GM19467 (cell line): Measurements from ENCODE around the gene TMEM270.
"Not testable (repeated sequence)": the region's sequence is repeated elsewhere in the genome, so short reads cannot be mapped to it uniquely, and the experiment has no call there.

ENCODE experiments used
- ATAC-seq: cut with Tn5 transposase; IDR thresholded peaks from one replicate; pipeline ENCODE4 v1.9.1; 2021; ENCODE audit warnings: mild to moderate bottlenecking, moderate library complexity; ENCODE audit not compliant: unreplicated experiment

The TMEM270 gene

GRCh38 chr7:73860859-73861258, at the start of gene TMEM270:
TSS of gene TMEM270 (plus strand) at chr7:73861159. CDS start at chr7:73861195, 36 bp downstream.
- no peak for ATAC-seq

DNA sequence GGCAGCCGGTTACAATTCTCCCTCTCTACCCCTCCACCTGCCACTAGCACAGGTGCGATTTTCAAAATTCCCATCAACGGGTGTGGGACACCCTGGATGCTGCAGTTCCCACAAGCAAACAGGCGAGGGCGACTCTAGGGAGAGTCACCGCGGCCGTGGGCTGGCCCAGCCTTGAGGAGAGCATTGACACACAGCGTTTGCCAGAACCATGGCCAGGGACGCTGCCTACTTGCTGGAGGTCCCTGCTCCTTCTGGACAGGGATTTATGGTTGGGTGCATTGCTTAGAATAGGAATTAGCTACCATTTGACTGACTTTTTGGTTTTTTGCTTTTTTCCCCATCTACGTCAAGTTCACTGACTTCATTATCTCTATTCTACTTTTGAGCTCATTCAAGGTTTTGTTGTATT, 49.2 kb upstream of the TMEM270 start:
- ATAC-seq, result no peak

- ATAC-seq, result no peak
Observed at GRCh38 chr7:73812996-73813395, 48.0 kb upstream of the TMEM270 start.

DNA sequence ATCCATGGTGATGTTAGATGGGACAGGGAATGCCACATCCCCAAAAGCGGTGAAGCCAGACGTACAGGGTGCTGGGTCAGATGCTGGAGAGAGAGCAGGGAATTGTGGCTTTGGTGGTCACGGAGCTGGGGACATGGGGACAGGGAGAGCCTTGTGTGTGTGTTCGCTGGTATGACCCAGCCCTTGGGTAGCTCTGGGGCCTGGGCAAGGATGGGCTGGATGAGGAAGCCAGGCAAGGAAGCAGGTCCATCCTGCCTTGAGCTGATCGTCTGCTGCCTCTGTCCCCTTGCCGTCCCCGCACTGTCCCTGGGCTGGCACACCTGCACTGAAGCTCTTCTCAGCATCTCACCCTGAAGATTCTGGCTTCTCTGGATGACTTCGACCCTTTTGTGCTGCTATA, 45.5 kb upstream of the TMEM270 start:
- ATAC-seq, result no peak

DNA sequence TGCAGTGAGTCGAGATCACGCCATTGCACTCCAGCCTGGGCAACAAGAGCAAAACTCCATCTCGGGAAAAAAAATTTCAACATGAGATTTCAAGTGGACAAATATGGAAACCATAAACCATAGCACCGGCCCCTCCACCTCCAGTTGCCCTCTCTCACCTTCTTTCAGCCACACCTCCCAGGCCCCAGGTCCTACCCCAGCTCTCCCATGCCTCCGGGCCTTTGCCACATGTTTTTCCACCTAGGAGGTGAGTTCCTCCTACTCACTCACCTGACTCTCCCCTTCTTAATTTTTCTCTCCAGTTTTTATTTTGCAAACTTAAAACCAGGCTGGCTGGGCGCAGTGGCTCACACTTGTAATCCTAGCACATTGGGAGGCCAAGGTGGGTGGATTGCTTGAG, 43.8 kb upstream of the TMEM270 start:
- no peak for ATAC-seq

DNA sequence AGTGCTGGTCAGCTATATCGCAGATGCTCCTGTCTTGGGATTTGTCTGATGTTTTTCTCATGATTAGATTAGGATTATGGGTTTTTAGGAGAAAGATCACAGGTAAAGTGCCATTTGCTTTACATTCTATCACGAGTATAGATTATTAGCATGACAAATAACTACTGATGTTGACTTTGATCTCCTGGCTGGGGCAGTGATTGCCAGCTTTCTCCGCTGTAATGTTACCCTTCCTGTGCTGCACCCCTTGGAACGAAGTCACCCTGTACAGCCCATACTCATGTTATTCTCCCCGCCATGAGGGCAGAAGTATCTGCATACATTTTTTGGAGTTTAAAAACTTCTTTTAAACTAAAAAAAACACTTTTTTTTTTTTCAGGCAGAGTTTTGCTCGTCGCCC, 40.9 kb upstream of the TMEM270 start:
- no peak for ATAC-seq

DNA sequence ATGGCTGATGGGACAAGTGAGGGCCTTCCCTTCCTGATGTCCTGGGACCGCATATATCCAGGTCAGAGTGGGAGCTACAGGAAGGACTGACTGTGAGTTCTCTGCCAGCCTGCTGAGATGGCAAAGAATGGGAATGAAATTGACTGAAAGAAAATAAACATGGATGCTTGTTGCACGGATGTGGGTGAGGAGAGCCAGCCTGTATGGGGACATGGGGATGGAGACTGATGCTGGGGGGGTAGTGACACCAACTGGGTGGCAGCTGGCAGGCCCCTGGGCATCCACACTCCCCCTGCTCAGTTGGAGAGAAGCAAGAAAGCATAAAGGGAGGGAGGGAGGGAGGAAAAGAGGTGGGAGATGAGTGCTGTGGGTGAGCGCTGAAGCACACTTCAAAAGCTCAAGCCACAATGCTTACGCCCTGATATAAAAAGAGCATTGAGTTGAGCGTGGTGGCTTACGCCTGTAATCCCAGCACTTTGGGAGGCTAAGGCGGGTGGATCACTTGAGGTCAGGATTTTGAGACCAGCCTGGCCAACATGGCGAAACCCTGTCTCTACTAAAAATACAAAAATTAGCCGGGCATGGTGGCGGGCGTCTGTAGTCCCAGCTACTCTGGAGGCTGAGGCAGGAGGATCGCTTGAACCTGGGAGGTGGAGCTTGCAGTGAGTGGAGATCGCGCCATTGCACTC, 39.2 kb upstream of the TMEM270 start:
- not testable (repeated sequence) for ATAC-seq

DNA sequence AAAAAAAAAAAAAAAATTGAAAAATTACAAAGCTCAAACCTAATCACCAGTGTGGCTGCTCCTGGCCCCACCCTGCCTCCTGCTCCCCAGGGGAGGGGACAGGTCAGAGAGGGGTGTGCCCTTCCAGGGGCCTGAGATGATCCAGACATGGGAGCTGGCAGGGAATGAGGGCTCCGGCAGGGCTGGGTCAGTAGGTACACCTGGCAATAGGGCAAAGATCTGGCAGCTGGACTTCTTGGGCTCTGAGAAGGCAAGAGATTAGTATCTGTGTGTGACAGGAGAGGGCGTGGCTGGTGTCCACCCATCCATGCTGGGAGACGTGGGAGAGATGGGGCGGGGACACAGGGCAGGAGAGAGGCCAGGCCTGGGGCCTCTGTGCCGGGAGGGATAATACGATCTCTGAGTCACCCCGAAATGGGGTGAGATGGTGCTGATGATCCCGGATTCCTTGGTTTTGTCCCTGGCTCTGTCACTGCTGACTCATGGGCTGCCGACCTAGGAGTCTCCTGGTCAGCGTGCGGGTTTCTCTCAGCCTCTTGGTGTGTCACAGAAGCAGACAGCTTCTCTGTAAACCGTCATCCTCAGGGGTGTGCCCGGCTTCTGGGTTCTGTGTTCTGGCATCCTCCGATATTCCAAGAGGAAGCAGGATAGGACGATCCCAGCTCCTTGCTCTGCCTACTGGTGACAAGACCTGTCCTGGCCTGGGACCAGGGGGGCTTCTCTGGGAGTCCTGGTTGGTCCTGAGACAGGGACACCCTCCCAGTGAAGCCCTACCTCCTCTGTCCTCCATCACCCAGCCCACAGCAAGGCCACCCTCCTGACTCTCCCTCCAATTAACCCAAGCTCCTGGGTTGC, 38.4 kb upstream of the TMEM270 start:
- ATAC-seq, result no peak

- ATAC-seq, result no peak
Observed at GRCh38 chr7:73823257-73823656, 37.7 kb upstream of the TMEM270 start.

- no peak for ATAC-seq
Observed at GRCh38 chr7:73823873-73824592, 36.9 kb upstream of the TMEM270 start.

- ATAC-seq, result no peak
Observed at GRCh38 chr7:73824986-73825385, 36.0 kb upstream of the TMEM270 start.

DNA sequence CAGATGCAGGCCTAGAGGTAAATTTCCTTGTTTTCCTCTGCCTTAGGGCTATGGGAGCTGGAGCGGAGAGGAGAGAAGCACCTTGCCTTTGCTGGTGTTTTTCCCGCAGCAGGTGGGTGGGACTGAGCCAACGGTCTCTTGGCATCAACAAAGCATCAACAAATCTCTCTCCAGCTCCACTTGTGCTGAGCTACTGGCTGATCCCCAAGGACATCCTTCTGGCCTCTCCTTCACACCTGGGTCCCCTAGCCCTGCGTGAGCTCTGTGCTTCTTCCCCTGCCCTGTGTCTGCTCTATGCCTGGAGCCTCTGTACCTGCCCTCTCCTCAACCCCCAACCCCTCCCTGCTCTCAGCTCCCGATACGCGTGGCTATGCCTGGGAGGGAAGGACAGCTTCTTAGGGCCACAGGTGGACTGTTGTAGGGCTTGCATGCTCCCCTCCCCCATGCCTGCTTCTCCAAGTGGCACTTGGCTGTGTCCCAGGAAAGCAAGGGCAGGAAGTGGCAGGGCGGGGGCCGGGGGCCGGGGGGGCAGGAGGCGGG, 33.3 kb upstream of the TMEM270 start:
- ATAC-seq, result no peak

DNA sequence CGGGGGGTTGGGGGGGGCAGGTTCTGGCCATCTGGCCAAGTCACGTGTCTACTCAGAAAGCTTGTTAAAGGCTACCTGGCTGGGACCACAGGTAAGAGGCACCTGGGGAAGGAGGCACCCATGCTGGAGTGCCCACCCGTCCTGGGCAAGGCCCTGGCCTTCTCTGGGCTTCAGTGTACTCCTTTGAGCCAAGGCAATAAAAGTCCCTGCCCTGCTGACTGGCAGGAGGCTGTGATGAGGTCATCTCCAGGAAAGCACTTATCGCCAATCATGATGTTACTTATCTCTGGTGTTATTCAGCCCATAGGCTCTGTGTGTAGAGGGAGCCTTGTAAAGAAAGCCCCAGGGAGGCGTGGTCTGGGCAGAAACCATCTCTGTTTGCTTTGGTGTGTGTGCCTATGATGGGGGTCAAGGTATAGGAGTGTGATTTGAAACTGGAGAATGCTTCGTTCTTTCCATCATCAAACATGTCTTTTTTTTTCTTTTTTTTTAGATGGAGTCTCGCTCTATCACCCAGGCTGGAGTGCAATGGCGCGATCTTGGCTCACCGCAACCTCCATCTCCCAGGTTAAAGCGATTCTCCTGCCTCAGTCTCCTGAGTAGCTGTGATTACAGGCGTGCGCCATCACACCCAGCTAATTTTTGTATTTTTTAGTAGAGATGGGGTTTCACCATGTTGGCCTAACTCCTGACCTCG, 32.7 kb upstream of the TMEM270 start:
- no peak for ATAC-seq

DNA sequence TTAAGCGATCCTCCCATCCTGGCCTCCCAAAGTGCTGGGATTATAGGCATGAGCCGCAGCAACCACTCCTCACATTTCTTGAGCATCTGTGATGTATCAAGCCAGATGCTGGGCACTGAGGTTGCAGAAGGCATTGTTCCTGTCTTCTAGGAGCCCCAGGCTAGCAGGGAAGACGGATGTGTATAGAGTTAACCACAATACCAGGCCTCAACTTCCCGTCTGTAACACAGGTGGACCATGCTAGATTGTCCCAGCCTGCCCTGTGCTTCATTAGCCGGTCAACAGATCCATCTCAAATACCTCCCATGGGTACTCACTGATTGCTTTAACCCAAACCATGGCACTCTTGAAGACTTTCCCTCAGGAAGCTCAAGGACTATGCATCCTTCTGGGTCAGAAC, 32.0 kb upstream of the TMEM270 start:
- ATAC-seq, result no peak

DNA sequence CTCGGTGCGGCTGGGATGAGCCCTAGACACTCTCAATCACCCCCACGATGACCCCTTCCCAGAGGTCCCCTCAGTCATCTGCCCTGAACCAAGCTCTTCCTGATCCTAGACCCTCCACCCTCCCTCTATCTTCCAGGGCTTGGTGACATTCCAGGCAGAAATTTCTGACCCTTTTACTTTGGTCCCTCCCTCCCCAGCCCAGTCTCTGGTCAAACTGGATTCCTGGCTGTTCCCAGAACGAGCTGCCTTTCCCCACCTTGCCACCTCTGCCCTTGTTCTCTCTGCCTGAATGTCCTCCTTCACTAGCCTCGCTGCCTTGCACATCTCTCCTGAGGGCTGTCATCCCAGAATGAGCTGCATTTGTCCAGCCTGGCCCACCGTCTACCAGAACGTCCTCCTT, 31.5 kb upstream of the TMEM270 start:
- no peak for ATAC-seq

- ATAC-seq, result no peak
Observed at GRCh38 chr7:73829921-73830680, 30.9 kb upstream of the TMEM270 start.

DNA sequence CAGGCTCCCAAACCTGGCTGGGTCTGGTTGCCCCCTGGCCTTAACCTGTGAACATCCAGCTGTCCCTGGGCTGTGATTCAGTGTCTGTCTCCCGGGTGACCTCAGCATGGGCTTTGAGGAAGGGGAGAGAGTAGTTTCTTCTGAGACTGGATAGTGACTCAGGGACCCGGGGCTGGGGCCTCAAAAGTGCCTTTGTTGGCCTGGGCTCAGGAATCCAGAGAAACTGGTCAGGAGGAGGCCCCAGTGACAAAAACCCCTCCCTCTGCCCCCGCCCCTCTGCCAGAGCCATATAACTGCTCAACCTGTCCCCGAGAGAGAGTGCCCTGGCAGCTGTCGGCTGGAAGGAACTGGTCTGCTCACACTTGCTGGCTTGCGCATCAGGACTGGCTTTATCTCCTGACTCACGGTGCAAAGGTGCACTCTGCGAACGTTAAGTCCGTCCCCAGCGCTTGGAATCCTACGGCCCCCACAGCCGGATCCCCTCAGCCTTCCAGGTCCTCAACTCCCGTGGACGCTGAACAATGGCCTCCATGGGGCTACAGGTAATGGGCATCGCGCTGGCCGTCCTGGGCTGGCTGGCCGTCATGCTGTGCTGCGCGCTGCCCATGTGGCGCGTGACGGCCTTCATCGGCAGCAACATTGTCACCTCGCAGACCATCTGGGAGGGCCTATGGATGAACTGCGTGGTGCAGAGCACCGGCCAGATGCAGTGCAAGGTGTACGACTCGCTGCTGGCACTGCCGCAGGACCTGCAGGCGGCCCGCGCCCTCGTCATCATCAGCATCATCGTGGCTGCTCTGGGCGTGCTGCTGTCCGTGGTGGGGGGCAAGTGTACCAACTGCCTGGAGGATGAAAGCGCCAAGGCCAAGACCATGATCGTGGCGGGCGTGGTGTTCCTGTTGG, 30.0 kb upstream of the TMEM270 start, which contains the start of gene CLDN4:
Gene CLDN4 (plus strand): TSS at position 316 of the 903 bp plus-strand sequence. CDS start 206 bp downstream, at position 522.
- ATAC-seq, result no peak

DNA sequence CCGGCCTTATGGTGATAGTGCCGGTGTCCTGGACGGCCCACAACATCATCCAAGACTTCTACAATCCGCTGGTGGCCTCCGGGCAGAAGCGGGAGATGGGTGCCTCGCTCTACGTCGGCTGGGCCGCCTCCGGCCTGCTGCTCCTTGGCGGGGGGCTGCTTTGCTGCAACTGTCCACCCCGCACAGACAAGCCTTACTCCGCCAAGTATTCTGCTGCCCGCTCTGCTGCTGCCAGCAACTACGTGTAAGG, 29.4 kb upstream of the TMEM270 start:
- no peak for ATAC-seq
